HEK293T (cell line): ENCODE measurements around the gene MAP2K3.

Experiments used
- ARNT ChIP-seq: fragments of 450-650 bp; IDR thresholded peaks from 2 replicates; pipeline ENCODE4 v1.6.1; 2017; ENCODE audit warnings: mild to moderate bottlenecking
- BHLHE40 ChIP-seq: fragments of 450-650 bp; IDR thresholded peaks from 2 replicates; pipeline ENCODE4 v1.6.1; 2016; ENCODE audit warnings: mild to moderate bottlenecking, moderate library complexity, borderline replicate concordance
- CTBP1 ChIP-seq: fragments of 450-650 bp; IDR thresholded peaks from 2 replicates; pipeline ENCODE4 v1.6.1; 2016; ENCODE audit warnings: borderline replicate concordance
- ELF4 ChIP-seq: fragments of 450-650 bp; IDR thresholded peaks from 2 replicates; pipeline ENCODE4 v1.6.1; 2017; ENCODE audit warnings: antibody characterized with exemption
- FOXA1 ChIP-seq: fragments of 450-650 bp; IDR thresholded peaks from 2 replicates; pipeline ENCODE4 v1.6.1; 2016; ENCODE audit warnings: mild to moderate bottlenecking
- FOXK2 ChIP-seq: fragments of 450-650 bp; IDR thresholded peaks from 2 replicates; pipeline ENCODE4 v1.6.1; 2016; ENCODE audit warnings: mild to moderate bottlenecking
- FOXM1 ChIP-seq: fragments of 450-650 bp; IDR thresholded peaks from 2 replicates; pipeline ENCODE4 v1.6.1; 2017; ENCODE audit warnings: mild to moderate bottlenecking, borderline replicate concordance
- HDGF ChIP-seq: fragments of 450-650 bp; IDR thresholded peaks from 2 replicates; pipeline ENCODE4 v1.6.1; 2017; ENCODE audit warnings: antibody characterized with exemption, borderline replicate concordance
- LEF1 ChIP-seq: fragments of 450-650 bp; IDR thresholded peaks from 2 replicates; pipeline ENCODE4 v1.6.1; 2017; ENCODE audit warnings: mild to moderate bottlenecking, borderline replicate concordance
- NFRKB ChIP-seq: fragments of 450-650 bp; IDR thresholded peaks from 2 replicates; pipeline ENCODE4 v1.6.1; 2016; ENCODE audit warnings: mild to moderate bottlenecking, moderate library complexity
- SP1 ChIP-seq: fragments of 450-650 bp; IDR thresholded peaks from 2 replicates; pipeline ENCODE4 v1.6.1; 2017
- SUZ12 ChIP-seq: fragments of 450-650 bp; IDR thresholded peaks from 2 replicates; pipeline ENCODE4 v1.6.1; 2016; ENCODE audit warnings: mild to moderate bottlenecking
- TARDBP ChIP-seq: fragments of 450-650 bp; IDR thresholded peaks from 2 replicates; pipeline ENCODE4 v1.6.1; 2016

DNA sequence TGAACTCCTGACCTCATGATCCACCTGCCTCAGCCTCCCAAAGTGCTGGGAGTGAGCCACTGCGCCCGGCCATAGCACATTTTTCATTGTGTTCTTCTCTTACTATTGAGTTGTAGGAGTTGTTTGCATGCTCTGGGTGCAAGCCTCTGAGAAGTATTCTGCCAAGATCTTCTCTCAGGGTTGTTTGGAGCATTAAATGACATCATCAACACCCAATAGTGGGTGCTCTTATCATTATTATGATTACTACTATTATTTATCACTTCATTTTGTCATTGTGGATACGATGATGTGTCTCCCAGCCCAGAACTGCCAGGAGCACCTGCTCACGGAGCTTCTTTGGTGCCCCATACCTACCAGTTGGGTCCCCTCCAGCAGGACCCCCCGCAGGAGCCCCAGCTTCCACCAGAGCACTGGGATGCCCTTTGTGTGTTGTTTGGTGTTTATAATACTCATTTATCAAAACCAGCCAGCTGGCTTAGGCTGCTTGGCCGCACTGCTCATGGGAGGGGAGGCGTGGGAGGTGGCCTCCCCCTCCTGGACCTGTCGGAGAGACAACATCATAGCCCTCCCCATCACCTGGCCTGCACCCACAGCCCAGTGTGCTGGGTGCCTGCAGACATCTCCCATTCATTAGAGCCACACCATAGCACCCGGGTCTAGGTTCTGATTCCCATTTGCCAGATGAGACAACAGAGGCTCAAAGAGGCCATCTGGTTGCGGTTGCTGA lies 12.9 kb upstream of the MAP2K3 start:
- no peak for TF ChIP-seq HDGF
- no peak for TF ChIP-seq CTBP1
- no peak for TF ChIP-seq FOXM1
- no peak for TF ChIP-seq SP1
- TF ChIP-seq FOXA1 = no peak
- no peak for TF ChIP-seq ELF4
- TF ChIP-seq TARDBP = no peak
- TF ChIP-seq SUZ12 = no peak
- TF ChIP-seq LEF1 = no peak
- TF ChIP-seq FOXK2 = no peak
- no peak for TF ChIP-seq ARNT
- no peak for TF ChIP-seq NFRKB
- no peak for TF ChIP-seq BHLHE40
